Measurements from ENCODE around the gene ELAVL1. TPM values are rescaled to one million over a fixed set of nuclear protein-coding genes. Genes with fewer than 3 reads are reported as not detected.

Gene ELAVL1
- total RNA-seq, 1 donor from 2014 or later, result 83.5 TPM

GRCh38 chr19:7922836-7923195, 82.6 kb downstream of the ELAVL1 start:
- intact Hi-C loops (cut with micrococcal nuclease), result loop anchor here (10.0 kb wide), 2 partner anchors 268 to 388 kb away; partner anchors contain the start of gene PNPLA6
- Mint-ChIP-seq H3K36me3 (ENCODE audit: low read depth) (peaks cover 11% of the 10 kb centered on the region), H3K27me3 (peaks cover 5% of the 10 kb centered on the region), H3K9me3 (no peaks in the 10 kb centered on the region), H3K4me3 (no peak overlapping the region), H3K27ac (no peak overlapping the region), H3K4me1 (peaks cover 42% of the 10 kb centered on the region)
- ChIA-PET POLR2A (interaction anchor here (1.1 to 4.0 kb wide), 3 partner anchors 19 to 22 kb away, joined by 3 to 49 read pairs (median 30); partner anchors contain the start of genes MAP2K7 and TIMM44), CTCF (interaction anchor here (1.0 kb wide), 1 partner anchor 21 kb away, joined by 3 read pairs; the partner anchor contains the start of gene TIMM44)
- ATAC-seq (ENCODE audit: low read depth) (no peak), DNase-seq (no peak)
- no peak for TF ChIP-seq CTCF (IDR thresholded peaks at IDR 0.05)

- Mint-ChIP-seq H3K27ac (no peak overlapping the region), H3K36me3 (ENCODE audit: low read depth) (peaks cover 11% of the 10 kb centered on the region), H3K4me3 (no peak overlapping the region), H3K9me3 (no peaks in the 10 kb centered on the region), H3K27me3 (peaks cover 5% of the 10 kb centered on the region), H3K4me1 (peaks cover 45% of the 10 kb centered on the region)
- DNase-seq (no peak), ATAC-seq (ENCODE audit: low read depth) (no peak)
- CTCF ChIA-PET, result interaction anchor here (1.0 to 2.7 kb wide), 2 partner anchors 22 to 354 kb away, joined by 3 to 13 read pairs; partner anchors contain the start of gene TIMM44
- TF ChIP-seq CTCF (IDR thresholded peaks at IDR 0.05), result no peak
- POLR2A ChIA-PET, result interaction anchor here (1.1 to 4.0 kb wide), 4 partner anchors 13 to 22 kb away, joined by 3 to 49 read pairs (median 17); partner anchors contain the start of genes MAP2K7 and TIMM44
- intact Hi-C loops (cut with micrococcal nuclease), result loop anchor here (2.0 to 10.0 kb wide), 3 partner anchors 241 to 387 kb away; partner anchors contain the start of genes PNPLA6 and TRAPPC5
Observed at GRCh38 chr19:7921967-7922835, 83.2 kb downstream of the ELAVL1 start.

GRCh38 chr19:7921302-7921966, 84.0 kb downstream of the ELAVL1 start:
- Mint-ChIP-seq H3K4me3 (peak overlapping the region; percentile 93), H3K9me3 (no peaks in the 10 kb centered on the region), H3K27ac (peak overlapping the region; percentile 96), H3K27me3 (peaks cover 7% of the 10 kb centered on the region), H3K4me1 (peaks cover 47% of the 10 kb centered on the region), H3K36me3 (ENCODE audit: low read depth) (peaks cover 11% of the 10 kb centered on the region)
- TF ChIP-seq CTCF (IDR thresholded peaks at IDR 0.05), result no peak
- CTCF ChIA-PET, result interaction anchor here (0.8 to 2.7 kb wide), 3 partner anchors 52 to 353 kb away, joined by 4 to 13 read pairs (median 6); no protein-coding TSS in a partner anchor
- DNase-seq (no peak), ATAC-seq (ENCODE audit: low read depth) (no peak)
- intact Hi-C loops (cut with micrococcal nuclease), result loop anchor here (2.0 to 10.0 kb wide), 3 partner anchors 241 to 387 kb away; partner anchors contain the start of genes PNPLA6 and TRAPPC5
- POLR2A ChIA-PET, result interaction anchor here (0.5 to 4.0 kb wide), 15 partner anchors 8 to 852 kb away, joined by 3 to 49 read pairs (median 5); partner anchors contain the start of genes MAP2K7, PET100, RAB11B and STXBP2

GRCh38 chr19:7920519-7921301, 84.7 kb downstream of the ELAVL1 start:
- H3K36me3 Mint-ChIP-seq (ENCODE audit: low read depth), result peaks cover 11% of the 10 kb centered on the region
- ATAC-seq (ENCODE audit: low read depth) (peak; percentile 79), DNase-seq (peak; percentile 94)
- intact Hi-C loops (cut with micrococcal nuclease), result loop anchor here (1.0 to 10.0 kb wide), 8 partner anchors 17 to 470 kb away; partner anchors contain the start of genes MAP2K7, PNPLA6, RAB11B and TIMM44
- POLR2A ChIA-PET, result interaction anchor here (0.5 to 4.0 kb wide), 30 partner anchors 9 to 857 kb away, joined by 3 to 49 read pairs (median 4); partner anchors contain the start of genes ELAVL1, MAP2K7, PET100 and PNPLA6
- H3K4me1 Mint-ChIP-seq, result peaks cover 48% of the 10 kb centered on the region
- TF ChIP-seq CTCF (IDR thresholded peaks at IDR 0.05), result no peak
- H3K27me3 Mint-ChIP-seq, result peaks cover 10% of the 10 kb centered on the region
- H3K9me3 Mint-ChIP-seq, result no peaks in the 10 kb centered on the region
- H3K27ac Mint-ChIP-seq, result peak overlapping the region; percentile 96
- CTCF ChIA-PET, result interaction anchor here (0.8 to 2.7 kb wide), 9 partner anchors 9 to 352 kb away, joined by 3 to 13 read pairs (median 5); partner anchors contain the start of gene MAP2K7
- H3K4me3 Mint-ChIP-seq, result peak overlapping the region; percentile 93
